Measurements from ENCODE around the gene CCNJ.

The CCNJ gene

GRCh38 chr10:96061232-96061631, 17.8 kb downstream of the CCNJ start:
- DNase-seq = no peak

GRCh38 chr10:96072674-96073073, 29.3 kb downstream of the CCNJ start:
- DNase-seq = no peak

GRCh38 chr10:96073722-96074121, 30.3 kb downstream of the CCNJ start:
- DNase-seq = no peak

- DNase-seq = no peak
These were observed 31.4 kb downstream of the CCNJ start for GRCh38 chr10:96074776-96075175.

- no peak for DNase-seq
These were observed 32.6 kb downstream of the CCNJ start for GRCh38 chr10:96075977-96076376.

- no peak for DNase-seq
These were observed 33.8 kb downstream of the CCNJ start for GRCh38 chr10:96077156-96077555.

- DNase-seq = no peak
These were observed 38.8 kb downstream of the CCNJ start for GRCh38 chr10:96082153-96082552.

- no peak for DNase-seq
These were observed 39.4 kb downstream of the CCNJ start for GRCh38 chr10:96082748-96083147.

GRCh38 chr10:96089116-96089515, 45.7 kb downstream of the CCNJ start:
- DNase-seq = no peak

GRCh38 chr10:96089670-96090462, 46.5 kb downstream of the CCNJ start:
- peak; percentile 91 for DNase-seq

GRCh38 chr10:96090463-96090800, 47.0 kb downstream of the CCNJ start:
- no peak for DNase-seq

- no peak for DNase-seq
These were observed 49.8 kb downstream of the CCNJ start for GRCh38 chr10:96092999-96093767.

- no peak for DNase-seq
These were observed 50.6 kb downstream of the CCNJ start for GRCh38 chr10:96093948-96094347.

GRCh38 chr10:96096958-96097357, 53.6 kb downstream of the CCNJ start:
- no peak for DNase-seq

GRCh38 chr10:96097865-96098264, 54.5 kb downstream of the CCNJ start:
- no peak for DNase-seq

GRCh38 chr10:96107623-96108038, 64.2 kb downstream of the CCNJ start:
- DNase-seq = no peak
